ENCODE measurements around the gene CCDC107.

The CCDC107 gene

GRCh38 chr9:35700942-35701341, 42.9 kb downstream of the CCDC107 start:
- POLR2A ChIA-PET, result interaction anchor here (0.6 to 1.3 kb wide), 3 partner anchors 27 to 56 kb away, joined by 3 read pairs; partner anchors contain the start of genes CREB3 and TLN1
- H3K9me3 ChIP-seq (ENCODE audit: control insufficient read depth, insufficient read depth, low read depth, low read length), result no peaks in the 10 kb centered on the region
- no peaks in the 10 kb centered on the region for H3K4me1 ChIP-seq (ENCODE audit: control insufficient read depth, insufficient read depth, low read length)
- TF ChIP-seq ZNF2 (tag by site-specific recombination; IDR thresholded peaks at IDR 0.05) (no peak), ZNF324 (tag by site-specific recombination; IDR thresholded peaks at IDR 0.05) (no peak), KLF17 (tag by site-specific recombination; IDR thresholded peaks at IDR 0.05) (no peak)
- TF ChIP-seq, protein P1, sequence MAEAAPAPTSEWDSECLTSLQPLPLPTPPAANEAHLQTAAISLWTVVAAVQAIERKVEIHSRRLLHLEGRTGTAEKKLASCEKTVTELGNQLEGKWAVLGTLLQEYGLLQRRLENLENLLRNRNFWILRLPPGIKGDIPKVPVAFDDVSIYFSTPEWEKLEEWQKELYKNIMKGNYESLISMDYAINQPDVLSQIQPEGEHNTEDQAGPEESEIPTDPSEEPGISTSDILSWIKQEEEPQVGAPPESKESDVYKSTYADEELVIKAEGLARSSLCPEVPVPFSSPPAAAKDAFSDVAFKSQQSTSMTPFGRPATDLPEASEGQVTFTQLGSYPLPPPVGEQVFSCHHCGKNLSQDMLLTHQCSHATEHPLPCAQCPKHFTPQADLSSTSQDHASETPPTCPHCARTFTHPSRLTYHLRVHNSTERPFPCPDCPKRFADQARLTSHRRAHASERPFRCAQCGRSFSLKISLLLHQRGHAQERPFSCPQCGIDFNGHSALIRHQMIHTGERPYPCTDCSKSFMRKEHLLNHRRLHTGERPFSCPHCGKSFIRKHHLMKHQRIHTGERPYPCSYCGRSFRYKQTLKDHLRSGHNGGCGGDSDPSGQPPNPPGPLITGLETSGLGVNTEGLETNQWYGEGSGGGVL (tag by site-specific recombination; IDR thresholded peaks at IDR 0.05), result no peak
- TF ChIP-seq, protein P2, sequence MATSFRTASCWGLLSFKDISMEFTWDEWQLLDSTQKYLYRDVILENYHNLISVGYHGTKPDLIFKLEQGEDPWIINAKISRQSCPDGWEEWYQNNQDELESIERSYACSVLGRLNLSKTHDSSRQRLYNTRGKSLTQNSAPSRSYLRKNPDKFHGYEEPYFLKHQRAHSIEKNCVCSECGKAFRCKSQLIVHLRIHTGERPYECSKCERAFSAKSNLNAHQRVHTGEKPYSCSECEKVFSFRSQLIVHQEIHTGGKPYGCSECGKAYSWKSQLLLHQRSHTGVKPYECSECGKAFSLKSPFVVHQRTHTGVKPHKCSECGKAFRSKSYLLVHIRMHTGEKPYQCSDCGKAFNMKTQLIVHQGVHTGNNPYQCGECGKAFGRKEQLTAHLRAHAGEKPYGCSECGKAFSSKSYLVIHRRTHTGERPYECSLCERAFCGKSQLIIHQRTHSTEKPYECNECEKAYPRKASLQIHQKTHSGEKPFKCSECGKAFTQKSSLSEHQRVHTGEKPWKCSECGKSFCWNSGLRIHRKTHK (tag by site-specific recombination; IDR thresholded peaks at IDR 0.05), result no peak
- TF ChIP-seq, protein P3, sequence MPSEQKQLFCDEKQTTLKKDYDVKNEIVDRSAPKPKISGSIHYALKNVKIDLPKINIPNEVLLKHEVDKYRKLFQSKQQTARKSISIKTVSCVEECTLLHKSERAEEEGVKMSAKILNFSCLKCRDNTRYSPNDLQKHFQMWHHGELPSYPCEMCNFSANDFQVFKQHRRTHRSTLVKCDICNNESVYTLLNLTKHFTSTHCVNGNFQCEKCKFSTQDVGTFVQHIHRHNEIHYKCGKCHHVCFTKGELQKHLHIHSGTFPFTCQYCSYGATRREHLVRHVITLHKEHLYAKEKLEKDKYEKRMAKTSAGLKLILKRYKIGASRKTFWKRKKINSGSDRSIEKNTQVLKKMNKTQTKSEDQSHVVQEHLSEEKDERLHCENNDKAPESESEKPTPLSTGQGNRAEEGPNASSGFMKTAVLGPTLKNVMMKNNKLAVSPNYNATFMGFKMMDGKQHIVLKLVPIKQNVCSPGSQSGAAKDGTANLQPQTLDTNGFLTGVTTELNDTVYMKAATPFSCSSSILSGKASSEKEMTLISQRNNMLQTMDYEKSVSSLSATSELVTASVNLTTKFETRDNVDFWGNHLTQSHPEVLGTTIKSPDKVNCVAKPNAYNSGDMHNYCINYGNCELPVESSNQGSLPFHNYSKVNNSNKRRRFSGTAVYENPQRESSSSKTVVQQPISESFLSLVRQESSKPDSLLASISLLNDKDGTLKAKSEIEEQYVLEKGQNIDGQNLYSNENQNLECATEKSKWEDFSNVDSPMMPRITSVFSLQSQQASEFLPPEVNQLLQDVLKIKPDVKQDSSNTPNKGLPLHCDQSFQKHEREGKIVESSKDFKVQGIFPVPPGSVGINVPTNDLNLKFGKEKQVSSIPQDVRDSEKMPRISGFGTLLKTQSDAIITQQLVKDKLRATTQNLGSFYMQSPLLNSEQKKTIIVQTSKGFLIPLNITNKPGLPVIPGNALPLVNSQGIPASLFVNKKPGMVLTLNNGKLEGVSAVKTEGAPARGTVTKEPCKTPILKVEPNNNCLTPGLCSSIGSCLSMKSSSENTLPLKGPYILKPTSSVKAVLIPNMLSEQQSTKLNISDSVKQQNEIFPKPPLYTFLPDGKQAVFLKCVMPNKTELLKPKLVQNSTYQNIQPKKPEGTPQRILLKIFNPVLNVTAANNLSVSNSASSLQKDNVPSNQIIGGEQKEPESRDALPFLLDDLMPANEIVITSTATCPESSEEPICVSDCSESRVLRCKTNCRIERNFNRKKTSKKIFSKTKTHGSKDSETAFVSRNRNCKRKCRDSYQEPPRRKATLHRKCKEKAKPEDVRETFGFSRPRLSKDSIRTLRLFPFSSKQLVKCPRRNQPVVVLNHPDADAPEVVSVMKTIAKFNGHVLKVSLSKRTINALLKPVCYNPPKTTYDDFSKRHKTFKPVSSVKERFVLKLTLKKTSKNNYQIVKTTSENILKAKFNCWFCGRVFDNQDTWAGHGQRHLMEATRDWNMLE (tag by site-specific recombination; conservative IDR thresholded peaks at IDR 0.05; ENCODE audit: low read depth), result no peak
- no peak overlapping the region for H3K27ac ChIP-seq (ENCODE audit: extremely low read depth, low read depth, low read length)
- CTCF ChIA-PET, result interaction anchor here (0.7 to 1.2 kb wide), 6 partner anchors 8 to 54 kb away, joined by 3 to 5 read pairs (median 3); partner anchors contain the start of gene ARHGEF39
- peaks cover 27 to 100% of the 10 kb centered on the region in 2 experiments for H3K36me3 ChIP-seq (ENCODE audit: control insufficient read depth in 2 of 2, insufficient read depth in 1 of 2, low read length in 2 of 2)
- no peak overlapping the region for H3K4me3 ChIP-seq (ENCODE audit: low read depth, low read length)

- TF ChIP-seq ZNF146 (tag by site-specific recombination; IDR thresholded peaks at IDR 0.05), result no peak
- no peak for TF ChIP-seq REST (tag by site-specific recombination; IDR thresholded peaks at IDR 0.05)
- TF ChIP-seq ZNF350 (tag by site-specific recombination; IDR thresholded peaks at IDR 0.05), result no peak
- no peak for TF ChIP-seq ZFHX2 (tag by site-specific recombination; conservative IDR thresholded peaks at IDR 0.05)
- no peak for TF ChIP-seq KLF16 (tag by site-specific recombination; IDR thresholded peaks at IDR 0.05)
- no peak for TF ChIP-seq ZNF677 (tag by site-specific recombination; IDR thresholded peaks at IDR 0.05)
- no peak for TF ChIP-seq SALL2 (tag by site-specific recombination; IDR thresholded peaks at IDR 0.05; ENCODE audit: borderline replicate concordance)
- no peak for TF ChIP-seq ZNF654 (tag by site-specific recombination; IDR thresholded peaks at IDR 0.05; ENCODE audit: low read depth)
- TF ChIP-seq ZNF670 (tag by site-specific recombination; IDR thresholded peaks at IDR 0.05; ENCODE audit: low read depth), result no peak
- TF ChIP-seq ZBTB20 (tag by site-specific recombination; IDR thresholded peaks at IDR 0.05), result no peak
- no peak for TF ChIP-seq ZNF239 (tag by site-specific recombination; IDR thresholded peaks at IDR 0.05)
- TF ChIP-seq ZNF473 (tag by site-specific recombination; IDR thresholded peaks at IDR 0.05), result no peak
- TF ChIP-seq ZNF366 (tag by site-specific recombination; conservative IDR thresholded peaks at IDR 0.05), result no peak
- ChIA-PET CTCF (interaction anchor here (1.2 kb wide), 1 partner anchor 9 kb away, joined by 4 read pairs; no protein-coding TSS in a partner anchor), POLR2A (interaction anchor here (1.2 kb wide), 1 partner anchor 9 kb away, joined by 3 read pairs; no protein-coding TSS in a partner anchor)
- Histone ChIP-seq H3K9me3 (ENCODE audit: control insufficient read depth, insufficient read depth, low read depth, low read length) (no peaks in the 10 kb centered on the region), H3K36me3 (ENCODE audit: control insufficient read depth in 2 of 2, insufficient read depth in 1 of 2, low read length in 2 of 2) (peaks cover 38 to 100% of the 10 kb centered on the region in 2 experiments), H3K27ac (ENCODE audit: extremely low read depth, low read depth, low read length) (no peak overlapping the region), H3K4me3 (ENCODE audit: low read depth, low read length) (no peak overlapping the region), H3K4me1 (ENCODE audit: control insufficient read depth, insufficient read depth, low read length) (no peaks in the 10 kb centered on the region)
These were observed 44.6 kb downstream of the CCDC107 start for GRCh38 chr9:35702696-35703095.

Measured in HEK293 (cell line).